GM15510 (cell line): Measurements from ENCODE around the gene CCDC78.

Experiments used
- POLR2A ChIP-seq: IDR thresholded peaks from 3 replicates; pipeline ENCODE4 v1.6.1; 2011; ENCODE audit warnings: borderline replicate concordance; ENCODE audit not compliant: insufficient read length; ENCODE audit errors: extremely low read depth

Gene CCDC78

DNA sequence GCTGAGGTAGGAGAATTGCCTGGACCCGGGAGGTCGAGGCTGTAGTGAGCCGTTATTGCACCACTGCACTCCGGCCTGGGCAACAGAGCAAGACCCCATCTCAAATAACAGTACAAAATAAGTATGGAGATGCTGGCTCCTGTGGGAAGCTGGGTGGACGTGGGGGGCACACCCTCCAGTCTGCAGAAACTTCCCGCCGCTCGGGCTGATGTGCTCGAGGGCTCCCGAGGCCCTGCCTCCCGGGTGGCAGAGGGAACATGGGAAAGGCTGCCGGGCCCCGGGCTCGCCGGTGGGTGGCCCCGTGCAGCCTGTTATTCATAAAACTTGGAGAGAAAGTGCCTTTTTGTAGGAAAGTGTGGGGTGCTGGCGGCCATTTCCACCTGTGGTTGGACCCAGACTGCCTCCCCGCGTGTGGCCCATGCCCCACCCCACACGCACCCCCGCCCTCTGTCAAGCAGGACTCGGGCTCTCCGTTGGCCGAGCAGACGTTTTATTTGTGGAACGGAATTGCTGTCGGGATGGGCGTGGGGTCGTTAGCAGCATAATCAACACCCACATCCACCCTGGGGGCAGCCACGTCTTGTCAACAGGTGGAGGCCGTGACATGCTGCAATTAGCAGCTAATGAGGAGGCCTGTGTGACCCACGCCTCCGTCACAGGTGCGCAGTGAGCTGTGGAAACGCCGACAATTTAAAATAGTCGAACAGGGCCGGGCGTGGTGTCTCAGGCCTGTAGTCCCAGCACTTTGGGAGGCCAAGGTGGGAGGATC, 21.9 kb upstream of the CCDC78 start:
- no peak for TF ChIP-seq POLR2A

DNA sequence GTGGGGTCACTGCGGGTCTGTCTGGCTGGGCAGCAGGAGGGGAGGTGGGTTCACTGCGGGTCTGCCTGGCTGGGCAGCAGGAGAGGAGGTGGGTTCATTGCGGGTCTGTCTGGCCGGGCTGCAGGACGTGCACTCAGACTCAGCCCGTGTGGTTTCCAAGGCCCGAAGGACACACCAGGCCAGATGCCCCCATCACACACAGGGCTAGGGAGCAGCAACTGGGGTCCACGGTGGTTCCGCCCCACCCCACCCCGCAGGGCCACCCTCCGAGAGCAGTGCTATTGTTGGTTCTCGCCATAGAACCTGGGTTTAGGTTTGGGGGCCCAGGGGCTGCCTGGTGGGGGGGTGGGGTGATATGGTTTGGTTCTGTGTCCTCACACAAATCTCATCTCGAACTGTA, 20.4 kb upstream of the CCDC78 start:
- no peak for TF ChIP-seq POLR2A

- TF ChIP-seq POLR2A, result no peak
Observed at GRCh38 chr16:745739-746138, 19.5 kb upstream of the CCDC78 start.

DNA sequence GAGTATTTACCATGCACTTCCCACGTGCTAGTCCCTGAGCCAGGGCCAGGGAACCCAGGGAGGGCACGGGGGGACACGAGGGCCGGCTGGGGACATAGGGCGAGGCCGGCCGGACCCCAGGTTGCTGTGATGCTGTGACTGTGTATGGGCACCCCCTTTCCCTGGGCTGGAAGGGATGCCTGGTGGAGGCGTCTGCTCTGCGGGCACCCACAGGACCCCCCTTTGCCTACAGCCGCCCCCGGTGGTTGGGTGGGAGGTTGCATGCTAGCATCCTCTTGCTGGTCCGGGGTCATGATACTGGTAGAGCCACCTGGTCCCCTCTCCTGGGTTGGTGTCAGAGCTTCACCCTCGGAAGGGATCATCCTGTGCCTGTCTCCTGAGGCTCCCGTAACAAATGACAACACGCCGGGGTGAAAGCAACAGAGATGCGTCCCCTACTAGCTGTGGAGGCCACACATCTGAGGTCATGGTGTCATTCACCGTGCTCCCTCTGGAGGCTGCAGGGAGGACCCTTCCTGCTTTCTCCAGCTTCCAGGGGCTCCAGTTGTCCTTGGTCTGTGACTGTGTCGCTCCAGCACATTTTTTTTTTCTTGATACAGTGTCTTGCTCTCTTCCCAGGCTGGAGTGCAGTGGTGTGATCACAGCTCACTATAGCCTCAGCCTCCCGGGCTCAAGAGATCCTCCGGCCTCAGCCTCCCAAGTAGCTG, 17.7 kb upstream of the CCDC78 start:
- TF ChIP-seq POLR2A, result no peak

DNA sequence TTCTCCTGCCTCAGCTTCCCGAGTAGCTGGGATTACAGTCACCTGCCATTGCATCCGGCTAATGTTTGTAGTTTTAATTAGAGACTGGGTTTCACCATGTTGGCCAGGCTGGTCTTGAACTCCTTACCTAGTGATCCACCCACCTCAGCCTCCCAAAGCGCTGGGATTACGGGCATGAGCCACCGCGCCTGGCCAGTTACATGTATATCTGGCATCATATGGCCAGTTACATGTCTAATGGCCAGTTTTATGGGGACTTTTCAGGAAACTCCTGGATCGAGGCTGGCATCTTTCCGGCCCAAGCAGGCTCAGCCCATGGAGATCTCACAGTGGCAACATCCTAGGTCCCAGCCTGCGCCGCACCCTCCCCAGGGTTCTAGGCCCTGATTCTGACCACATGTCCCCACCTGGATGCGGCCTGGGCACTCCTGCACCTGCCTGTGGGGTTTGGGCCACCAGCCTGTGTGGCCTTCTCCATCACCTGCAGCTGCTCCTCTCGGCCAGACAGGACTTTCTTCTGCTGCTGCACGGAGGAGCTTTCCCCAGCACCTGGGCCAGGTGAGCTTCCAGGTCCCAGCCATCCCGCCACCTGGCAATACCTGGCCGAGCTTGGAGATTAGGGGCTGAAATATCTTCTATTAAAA, 15.9 kb upstream of the CCDC78 start:
- no peak for TF ChIP-seq POLR2A

- TF ChIP-seq POLR2A, result peak; percentile 74
Observed at GRCh38 chr16:740764-741505, 14.7 kb upstream of the CCDC78 start, which contains the start of gene CIAO3. Gene CIAO3, minus strand, starts transcription at chr16:740997. Its CDS starts 12 bp downstream, at chr16:740985.

DNA sequence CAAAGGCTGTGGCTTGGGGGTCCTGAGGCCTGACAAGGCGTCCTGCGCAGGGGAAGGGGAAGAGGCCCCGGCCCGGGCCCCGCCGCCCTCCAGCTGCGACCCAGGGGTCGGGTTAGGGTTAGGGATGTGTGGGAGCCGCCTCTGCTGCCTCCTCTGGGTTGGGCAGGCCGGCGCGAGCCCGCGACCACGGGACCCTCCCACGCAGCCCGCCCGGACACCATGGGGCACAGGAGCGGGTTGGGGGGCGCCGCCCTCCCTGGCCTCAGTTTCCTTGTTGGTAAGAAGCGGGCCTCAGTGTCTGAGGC, 14.2 kb upstream of the CCDC78 start:
- TF ChIP-seq POLR2A, result no peak

- TF ChIP-seq POLR2A, result no peak
Observed at GRCh38 chr16:739560-740458, 13.6 kb upstream of the CCDC78 start.

DNA sequence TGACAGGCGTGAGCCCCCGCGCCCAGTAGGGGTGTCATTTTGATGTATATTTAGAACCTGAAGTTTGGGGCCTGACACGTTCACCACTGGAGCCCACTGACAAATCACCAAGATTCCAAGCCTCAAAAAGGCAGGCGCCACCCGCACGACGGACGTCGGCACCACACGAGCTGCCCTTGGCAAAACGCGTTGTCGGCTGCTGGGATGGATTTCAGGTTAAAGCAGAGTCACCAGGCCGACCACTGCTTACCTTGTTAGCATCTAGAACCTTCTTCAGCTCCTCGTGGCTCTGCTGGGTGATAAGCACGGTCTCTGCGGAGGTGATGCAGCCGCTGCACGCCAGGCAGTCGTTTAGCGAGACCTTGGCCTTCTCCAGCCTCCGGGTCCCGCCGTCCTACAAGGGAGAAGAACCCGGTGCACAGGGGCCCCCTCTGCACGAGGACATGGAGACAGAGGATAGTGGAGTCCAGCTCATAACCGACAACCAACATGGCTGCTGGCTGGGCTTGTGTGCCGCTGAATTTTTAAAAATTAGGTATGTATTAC, 10.8 kb upstream of the CCDC78 start:
- TF ChIP-seq POLR2A, result no peak

GRCh38 chr16:735982-736453, 9.8 kb upstream of the CCDC78 start:
- no peak for TF ChIP-seq POLR2A

DNA sequence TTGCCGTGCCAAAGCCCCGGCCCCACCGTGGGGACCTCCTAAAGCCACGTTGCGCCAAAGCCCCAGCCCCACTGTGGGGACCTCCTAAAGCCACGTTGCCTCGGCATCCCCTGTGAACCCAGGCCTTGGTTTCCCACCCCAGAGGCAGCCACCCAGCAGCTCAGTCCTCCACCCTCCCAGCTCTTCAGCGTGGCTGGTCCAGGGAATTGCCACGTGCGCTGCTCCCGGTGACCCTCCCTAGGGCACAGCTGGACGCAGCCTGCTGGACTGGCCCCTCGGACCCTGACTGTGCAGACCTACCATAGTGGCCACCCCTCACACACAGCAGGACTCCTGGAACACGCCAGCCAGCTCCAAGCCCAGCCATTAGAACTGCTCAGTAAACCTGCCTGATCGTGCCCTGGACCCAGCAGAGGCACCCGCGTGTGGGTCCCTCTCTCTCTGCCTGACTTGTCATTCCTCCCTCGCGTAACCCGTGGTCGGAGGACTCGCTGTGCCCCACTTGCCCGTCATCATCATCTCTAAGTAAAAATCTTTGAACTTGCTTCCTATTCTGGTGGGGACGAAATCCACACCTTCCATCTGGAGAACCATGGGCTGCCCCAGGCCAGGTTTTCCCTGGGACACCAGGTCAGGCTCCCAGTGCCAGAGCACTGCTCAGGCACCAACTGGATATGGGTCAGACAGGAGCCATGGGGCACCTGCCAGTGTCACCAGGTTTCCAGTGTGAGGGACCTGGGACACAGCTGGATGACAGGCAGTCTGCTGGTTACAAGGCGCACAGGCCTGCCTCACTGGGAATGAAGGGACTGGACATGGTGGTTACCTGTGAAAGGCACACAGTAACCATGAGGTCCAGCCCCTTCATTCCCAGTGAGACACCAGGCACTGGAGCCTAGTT, 9.0 kb upstream of the CCDC78 start:
- no peak for TF ChIP-seq POLR2A

GRCh38 chr16:734208-734980, 8.2 kb upstream of the CCDC78 start:
- no peak for TF ChIP-seq POLR2A
